CD4-positive, alpha-beta T cell treated with Interferon gamma for 1 hour (primary cell): Measurements from ENCODE around the gene GRHL1.

ENCODE experiments used
- DNase-seq: peaks from one replicate; pipeline ENCODE4 v3.0.0-alpha.2; 2020

GRHL1 gene

GRCh38 chr2:9972621-9973479 is 21.4 kb downstream of the GRHL1 start:
- DNase-seq: no peak

- DNase-seq: no peak
Observed at GRCh38 chr2:9973690-9974089, 22.2 kb downstream of the GRHL1 start.

GRCh38 chr2:9974343-9974742 is 22.9 kb downstream of the GRHL1 start:
- DNase-seq: no peak

GRCh38 chr2:9975328-9975727 is 23.8 kb downstream of the GRHL1 start:
- no peak for DNase-seq

GRCh38 chr2:9975805-9976447 is 24.4 kb downstream of the GRHL1 start:
- no peak for DNase-seq

GRCh38 chr2:9979977-9980376 is 28.5 kb downstream of the GRHL1 start:
- no peak for DNase-seq

- no peak for DNase-seq
Observed at GRCh38 chr2:9980520-9980919, 29.0 kb downstream of the GRHL1 start.

GRCh38 chr2:9981655-9982054 is 30.2 kb downstream of the GRHL1 start:
- DNase-seq: no peak

- DNase-seq: no peak
Observed at GRCh38 chr2:9982248-9982647, 30.8 kb downstream of the GRHL1 start.

GRCh38 chr2:9982891-9983290 is 31.4 kb downstream of the GRHL1 start:
- no peak for DNase-seq

- no peak for DNase-seq
Observed at GRCh38 chr2:9983401-9984216, 32.1 kb downstream of the GRHL1 start.

GRCh38 chr2:9984217-9984739 is 32.8 kb downstream of the GRHL1 start:
- no peak for DNase-seq

- no peak for DNase-seq
Observed at GRCh38 chr2:9984871-9985480, 33.5 kb downstream of the GRHL1 start.

GRCh38 chr2:9985531-9986328 is 34.2 kb downstream of the GRHL1 start:
- DNase-seq: no peak

- DNase-seq: no peak
Observed at GRCh38 chr2:9988320-9988719, 36.8 kb downstream of the GRHL1 start.

GRCh38 chr2:9990736-9991135 is 39.2 kb downstream of the GRHL1 start:
- DNase-seq: no peak

GRCh38 chr2:9991221-9991620 is 39.7 kb downstream of the GRHL1 start:
- no peak for DNase-seq

- no peak for DNase-seq
Observed at GRCh38 chr2:9991829-9992273, 40.4 kb downstream of the GRHL1 start.

- DNase-seq: no peak
Observed at GRCh38 chr2:9992427-9993187, 41.1 kb downstream of the GRHL1 start.

- DNase-seq: no peak
Observed at GRCh38 chr2:9993488-9994165, 42.1 kb downstream of the GRHL1 start.

- no peak for DNase-seq
Observed at GRCh38 chr2:9994462-9994861, 43.0 kb downstream of the GRHL1 start.
